Measurements from ENCODE around the gene C8B. TPM values are rescaled to one million over a fixed set of nuclear protein-coding genes. Genes with fewer than 3 reads are reported as not detected.

Gene C8B
- total RNA-seq, 4 donors from 2014 or later = not detected

- TF ChIP-seq POLR2A (IDR thresholded peaks at IDR 0.05) (no peak), CTCF (IDR thresholded peaks at IDR 0.05) (no peak)
- H3K27me3 ChIP-seq = no peaks in the 10 kb centered on the region
- DNase-seq = no peak
- H3K4me3 ChIP-seq = no peak overlapping the region
- no peaks in the 10 kb centered on the region for H3K9me3 ChIP-seq
- H3K36me3 ChIP-seq = no peaks in the 10 kb centered on the region
- H3K4me1 ChIP-seq = no peaks in the 10 kb centered on the region
- intact Hi-C loops (cut with DNase I; ENCODE audit: low total_unique reads) = no loop called here
- H3K27ac ChIP-seq = no peak overlapping the region
Observed at GRCh38 chr1:56966698-56966999, 834 bp upstream of the C8B start.

GRCh38 chr1:56965191-56965590, 624 bp downstream of the C8B start:
- DNase-seq = no peak
- Histone ChIP-seq H3K27ac (no peak overlapping the region), H3K4me1 (no peaks in the 10 kb centered on the region), H3K4me3 (no peak overlapping the region), H3K9me3 (no peaks in the 10 kb centered on the region), H3K27me3 (no peaks in the 10 kb centered on the region), H3K36me3 (no peaks in the 10 kb centered on the region)
- intact Hi-C loops (cut with DNase I; ENCODE audit: low total_unique reads) = no loop called here
- no peak for TF ChIP-seq POLR2A (IDR thresholded peaks at IDR 0.05)
- no peak for TF ChIP-seq CTCF (IDR thresholded peaks at IDR 0.05)

- no peak for DNase-seq
- no peaks in the 10 kb centered on the region for H3K36me3 ChIP-seq
- H3K4me1 ChIP-seq = no peaks in the 10 kb centered on the region
- intact Hi-C loops (cut with DNase I; ENCODE audit: low total_unique reads) = no loop called here
- H3K4me3 ChIP-seq = no peak overlapping the region
- TF ChIP-seq POLR2A (IDR thresholded peaks at IDR 0.05) (no peak), CTCF (IDR thresholded peaks at IDR 0.05) (no peak)
- no peaks in the 10 kb centered on the region for H3K9me3 ChIP-seq
- H3K27me3 ChIP-seq = no peaks in the 10 kb centered on the region
- no peak overlapping the region for H3K27ac ChIP-seq
Observed at GRCh38 chr1:56964349-56965017, 1.3 kb downstream of the C8B start.

DNA sequence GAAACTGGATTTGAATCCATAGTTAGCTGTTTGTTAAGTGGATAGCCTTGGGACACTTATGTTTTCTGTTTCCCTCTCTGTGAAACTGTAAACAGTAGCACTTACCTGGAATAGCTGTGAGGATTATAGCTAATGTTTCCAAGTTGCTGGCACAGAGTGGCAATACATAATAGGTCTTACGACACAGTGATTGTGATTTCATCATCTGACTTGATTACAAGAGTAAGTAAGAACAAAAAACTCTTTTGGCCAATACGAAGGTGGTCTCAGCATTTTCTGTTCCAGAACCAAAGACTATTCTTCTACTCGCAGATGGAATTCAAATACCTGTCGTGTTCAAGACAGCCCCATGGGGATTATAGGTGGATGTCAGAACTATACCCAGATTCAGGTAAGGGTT, 2.1 kb downstream of the C8B start:
- Histone ChIP-seq H3K4me1 (no peaks in the 10 kb centered on the region), H3K4me3 (no peak overlapping the region), H3K36me3 (no peaks in the 10 kb centered on the region), H3K27me3 (no peaks in the 10 kb centered on the region), H3K9me3 (no peaks in the 10 kb centered on the region), H3K27ac (no peak overlapping the region)
- DNase-seq = no peak
- intact Hi-C loops (cut with DNase I; ENCODE audit: low total_unique reads) = no loop called here
- no peak for TF ChIP-seq POLR2A (IDR thresholded peaks at IDR 0.05)
- TF ChIP-seq CTCF (IDR thresholded peaks at IDR 0.05) = no peak

DNA sequence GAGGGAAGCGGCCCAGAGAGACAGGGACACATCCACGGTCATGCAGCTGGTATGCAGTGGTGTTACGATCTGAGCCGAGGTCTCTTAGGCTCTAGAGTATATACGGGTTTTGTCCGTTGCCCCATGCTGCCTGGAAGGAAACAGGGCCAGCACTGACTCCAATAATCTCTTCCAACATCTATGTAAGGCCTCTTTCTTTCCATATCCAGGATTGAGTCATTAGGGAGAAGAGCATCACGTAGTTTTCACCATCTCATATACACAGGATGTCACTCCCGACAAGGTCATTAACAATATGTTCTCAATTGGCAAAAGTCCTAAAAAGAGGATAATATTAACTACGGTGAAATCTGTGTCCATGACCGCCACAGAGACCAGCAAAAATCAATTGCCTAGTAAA, 4.4 kb downstream of the C8B start:
- intact Hi-C loops (cut with DNase I; ENCODE audit: low total_unique reads) = no loop called here
- DNase-seq = no peak
- no peak overlapping the region for H3K27ac ChIP-seq
- H3K27me3 ChIP-seq = no peaks in the 10 kb centered on the region
- no peaks in the 10 kb centered on the region for H3K9me3 ChIP-seq
- no peaks in the 10 kb centered on the region for H3K36me3 ChIP-seq
- no peaks in the 10 kb centered on the region for H3K4me1 ChIP-seq
- no peak overlapping the region for H3K4me3 ChIP-seq
- TF ChIP-seq POLR2A (IDR thresholded peaks at IDR 0.05) = no peak
- no peak for TF ChIP-seq CTCF (IDR thresholded peaks at IDR 0.05)

All from uterus (tissue), 4 donors.